HepG2 (cell line): ENCODE data around the gene HDHD3. TPM values are rescaled to one million over a fixed set of nuclear protein-coding genes. Genes with fewer than 3 reads are reported as not detected.

Experiments
- GATAD1 ChIP-seq: IDR thresholded peaks from 2 replicates; pipeline ENCODE4 v1.6.1; 2016; ENCODE audit warnings: missing genetic modification reagents, missing compliant biosample characterization
- PAWR ChIP-seq: sonication (generic); formaldehyde crosslinking; IDR thresholded peaks from 2 replicates; pipeline ENCODE4 v1.4.0; 2020; ENCODE audit warnings: missing genetic modification reagents, mild to moderate bottlenecking, borderline replicate concordance
- SMARCE1 ChIP-seq: fragments of 450-650 bp; IDR thresholded peaks from 2 replicates; pipeline ENCODE4 v1.6.1; 2017; ENCODE audit warnings: borderline replicate concordance
- SMYD3 ChIP-seq: sonication (generic); formaldehyde crosslinking; IDR thresholded peaks from 2 replicates; pipeline ENCODE4 v1.8.1; 2023; ENCODE audit warnings: mild to moderate bottlenecking, missing genetic modification reagents
- ZNF3 ChIP-seq: IDR thresholded peaks from 2 replicates; pipeline ENCODE4 v1.7.0; 2017; ENCODE audit warnings: inconsistent platforms
- ZNF768 ChIP-seq: sonication (generic); formaldehyde crosslinking; IDR thresholded peaks from 2 replicates; pipeline ENCODE4 v1.4.0; 2020; ENCODE audit warnings: missing genetic modification reagents
- polyA plus RNA-seq, 8 experiments: library from polyadenylated mRNA; depleted of rRNA in 3 of 8; stranded (reverse) in 7 of 8; unstranded in 1 of 8; fragments of >200 nt; fragmentation: Illumina TruSeq in 4 of 8; extraction: Trizol in 4 of 8; gene quantifications; 2 replicates each; pipeline versions ENCODE4 v1.2.1 to v1.2.3, GENCODE V29; 2011 to 2016; ENCODE audit warnings: low read depth in 4 of 8, missing spikeins in 1 of 8, mixed read lengths in 1 of 8; ENCODE audit not compliant: insufficient read depth in 1 of 8
- total RNA-seq, 5 experiments: library from RNA; depleted of rRNA; stranded (reverse); fragments of >200 nt; fragmentation: Illumina TruSeq; extraction: Trizol; gene quantifications; 2 replicates each; pipeline ENCODE4 v1.2.3, GENCODE V29; 2016; ENCODE audit warnings: low read depth in 1 of 5
- TF ChIP-seq, protein P1 (sequence below): sonication (generic); formaldehyde crosslinking; IDR thresholded peaks from 2 replicates; pipeline ENCODE4 v1.5.0; 2020; ENCODE audit warnings: mild to moderate bottlenecking, missing genetic modification reagents, borderline replicate concordance
- TF ChIP-seq, protein P2 (sequence below): sonication (generic); formaldehyde crosslinking; IDR thresholded peaks from 2 replicates; pipeline ENCODE4 v1.4.0; 2020; ENCODE audit warnings: mild to moderate bottlenecking, missing genetic modification reagents
- TF ChIP-seq, protein P3 (sequence below): sonication (generic); formaldehyde crosslinking; IDR thresholded peaks from 2 replicates; pipeline ENCODE4 v1.8.1; 2022; ENCODE audit warnings: low read depth, mild to moderate bottlenecking, missing genetic modification reagents
- TF ChIP-seq, protein P4 (sequence below): sonication (generic); formaldehyde crosslinking; conservative IDR thresholded peaks from 2 replicates; pipeline ENCODE4 v1.4.0; 2020; ENCODE audit warnings: mild to moderate bottlenecking, missing genetic modification reagents, moderate library complexity

HDHD3 gene
- total and polyA plus RNA-seq, 2 of the 13 experiments (the other 11 are each of a cell fraction or from before 2014, with no cell fraction given): 23.1 to 38.5 TPM

DNA sequence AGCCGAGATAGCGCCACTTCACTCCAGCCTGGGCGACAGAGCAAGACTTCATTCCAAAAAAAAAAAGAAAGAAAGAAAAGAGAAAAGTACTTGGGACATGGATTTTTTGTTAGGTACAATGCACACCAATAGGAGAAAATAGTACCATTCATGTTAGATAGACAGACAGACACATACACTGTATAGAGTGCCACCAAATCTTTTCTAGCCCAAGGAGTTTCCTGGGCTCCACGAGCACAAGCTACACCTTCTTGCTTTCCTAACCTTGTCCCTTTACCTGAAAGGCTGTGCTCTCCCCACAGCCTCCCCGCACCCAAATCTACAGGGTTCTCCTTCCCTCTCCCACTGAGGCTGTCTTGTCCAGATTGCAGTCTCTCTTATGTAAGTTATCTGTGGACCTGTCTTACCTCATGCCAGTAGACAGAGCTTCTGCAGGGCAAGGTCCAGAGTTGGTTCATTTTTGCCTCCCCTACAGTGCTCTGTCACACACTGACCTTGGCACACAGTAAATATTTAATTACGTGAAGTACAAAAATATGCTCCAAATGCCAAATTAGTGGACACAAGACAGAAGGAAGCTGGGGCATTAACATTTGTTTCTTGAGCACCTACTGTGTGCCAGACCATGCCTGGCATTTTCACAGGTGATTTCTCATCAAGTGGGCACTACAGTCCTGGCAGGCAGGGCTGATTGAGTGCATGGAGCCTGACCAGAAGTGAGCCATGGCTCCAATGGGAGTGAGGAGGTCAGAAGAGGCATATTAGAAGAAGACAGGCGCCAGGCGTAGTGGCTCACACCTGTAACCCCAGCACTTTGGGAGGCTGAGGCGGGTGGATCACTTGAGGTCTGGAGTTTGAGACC, 18.4 kb upstream of the HDHD3 start (continued):
- TF ChIP-seq GATAD1 (CRISPR knock-in tag) (peak; percentile 73), ZNF3 (CRISPR knock-in tag) (peak; percentile 44; the same call in 1 of the 2 replicates), ZNF768 (no peak), SMYD3 (CRISPR knock-in tag) (peak; percentile 58; the same call in 1 of the 2 replicates), SMARCE1 (no peak), PAWR (no peak)
- TF ChIP-seq, protein P1, sequence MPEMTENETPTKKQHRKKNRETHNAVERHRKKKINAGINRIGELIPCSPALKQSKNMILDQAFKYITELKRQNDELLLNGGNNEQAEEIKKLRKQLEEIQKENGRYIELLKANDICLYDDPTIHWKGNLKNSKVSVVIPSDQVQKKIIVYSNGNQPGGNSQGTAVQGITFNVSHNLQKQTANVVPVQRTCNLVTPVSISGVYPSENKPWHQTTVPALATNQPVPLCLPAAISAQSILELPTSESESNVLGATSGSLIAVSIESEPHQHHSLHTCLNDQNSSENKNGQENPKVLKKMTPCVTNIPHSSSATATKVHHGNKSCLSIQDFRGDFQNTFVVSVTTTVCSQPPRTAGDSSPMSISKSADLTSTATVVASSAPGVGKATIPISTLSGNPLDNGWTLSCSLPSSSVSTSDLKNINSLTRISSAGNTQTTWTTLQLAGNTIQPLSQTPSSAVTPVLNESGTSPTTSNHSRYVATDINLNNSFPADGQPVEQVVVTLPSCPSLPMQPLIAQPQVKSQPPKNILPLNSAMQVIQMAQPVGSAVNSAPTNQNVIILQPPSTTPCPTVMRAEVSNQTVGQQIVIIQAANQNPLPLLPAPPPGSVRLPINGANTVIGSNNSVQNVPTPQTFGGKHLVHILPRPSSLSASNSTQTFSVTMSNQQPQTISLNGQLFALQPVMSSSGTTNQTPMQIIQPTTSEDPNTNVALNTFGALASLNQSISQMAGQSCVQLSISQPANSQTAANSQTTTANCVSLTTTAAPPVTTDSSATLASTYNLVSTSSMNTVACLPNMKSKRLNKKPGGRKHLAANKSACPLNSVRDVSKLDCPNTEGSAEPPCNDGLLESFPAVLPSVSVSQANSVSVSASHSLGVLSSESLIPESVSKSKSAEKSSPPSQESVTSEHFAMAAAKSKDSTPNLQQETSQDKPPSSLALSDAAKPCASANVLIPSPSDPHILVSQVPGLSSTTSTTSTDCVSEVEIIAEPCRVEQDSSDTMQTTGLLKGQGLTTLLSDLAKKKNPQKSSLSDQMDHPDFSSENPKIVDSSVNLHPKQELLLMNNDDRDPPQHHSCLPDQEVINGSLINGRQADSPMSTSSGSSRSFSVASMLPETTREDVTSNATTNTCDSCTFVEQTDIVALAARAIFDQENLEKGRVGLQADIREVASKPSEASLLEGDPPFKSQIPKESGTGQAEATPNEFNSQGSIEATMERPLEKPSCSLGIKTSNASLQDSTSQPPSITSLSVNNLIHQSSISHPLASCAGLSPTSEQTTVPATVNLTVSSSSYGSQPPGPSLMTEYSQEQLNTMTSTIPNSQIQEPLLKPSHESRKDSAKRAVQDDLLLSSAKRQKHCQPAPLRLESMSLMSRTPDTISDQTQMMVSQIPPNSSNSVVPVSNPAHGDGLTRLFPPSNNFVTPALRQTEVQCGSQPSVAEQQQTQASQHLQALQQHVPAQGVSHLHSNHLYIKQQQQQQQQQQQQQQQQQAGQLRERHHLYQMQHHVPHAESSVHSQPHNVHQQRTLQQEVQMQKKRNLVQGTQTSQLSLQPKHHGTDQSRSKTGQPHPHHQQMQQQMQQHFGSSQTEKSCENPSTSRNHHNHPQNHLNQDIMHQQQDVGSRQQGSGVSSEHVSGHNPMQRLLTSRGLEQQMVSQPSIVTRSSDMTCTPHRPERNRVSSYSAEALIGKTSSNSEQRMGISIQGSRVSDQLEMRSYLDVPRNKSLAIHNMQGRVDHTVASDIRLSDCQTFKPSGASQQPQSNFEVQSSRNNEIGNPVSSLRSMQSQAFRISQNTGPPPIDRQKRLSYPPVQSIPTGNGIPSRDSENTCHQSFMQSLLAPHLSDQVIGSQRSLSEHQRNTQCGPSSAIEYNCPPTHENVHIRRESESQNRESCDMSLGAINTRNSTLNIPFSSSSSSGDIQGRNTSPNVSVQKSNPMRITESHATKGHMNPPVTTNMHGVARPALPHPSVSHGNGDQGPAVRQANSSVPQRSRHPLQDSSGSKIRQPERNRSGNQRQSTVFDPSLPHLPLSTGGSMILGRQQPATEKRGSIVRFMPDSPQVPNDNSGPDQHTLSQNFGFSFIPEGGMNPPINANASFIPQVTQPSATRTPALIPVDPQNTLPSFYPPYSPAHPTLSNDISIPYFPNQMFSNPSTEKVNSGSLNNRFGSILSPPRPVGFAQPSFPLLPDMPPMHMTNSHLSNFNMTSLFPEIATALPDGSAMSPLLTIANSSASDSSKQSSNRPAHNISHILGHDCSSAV (CRISPR knock-in tag): no peak
- TF ChIP-seq, protein P2, sequence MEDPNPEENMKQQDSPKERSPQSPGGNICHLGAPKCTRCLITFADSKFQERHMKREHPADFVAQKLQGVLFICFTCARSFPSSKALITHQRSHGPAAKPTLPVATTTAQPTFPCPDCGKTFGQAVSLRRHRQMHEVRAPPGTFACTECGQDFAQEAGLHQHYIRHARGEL: no peak
- TF ChIP-seq, protein P3, sequence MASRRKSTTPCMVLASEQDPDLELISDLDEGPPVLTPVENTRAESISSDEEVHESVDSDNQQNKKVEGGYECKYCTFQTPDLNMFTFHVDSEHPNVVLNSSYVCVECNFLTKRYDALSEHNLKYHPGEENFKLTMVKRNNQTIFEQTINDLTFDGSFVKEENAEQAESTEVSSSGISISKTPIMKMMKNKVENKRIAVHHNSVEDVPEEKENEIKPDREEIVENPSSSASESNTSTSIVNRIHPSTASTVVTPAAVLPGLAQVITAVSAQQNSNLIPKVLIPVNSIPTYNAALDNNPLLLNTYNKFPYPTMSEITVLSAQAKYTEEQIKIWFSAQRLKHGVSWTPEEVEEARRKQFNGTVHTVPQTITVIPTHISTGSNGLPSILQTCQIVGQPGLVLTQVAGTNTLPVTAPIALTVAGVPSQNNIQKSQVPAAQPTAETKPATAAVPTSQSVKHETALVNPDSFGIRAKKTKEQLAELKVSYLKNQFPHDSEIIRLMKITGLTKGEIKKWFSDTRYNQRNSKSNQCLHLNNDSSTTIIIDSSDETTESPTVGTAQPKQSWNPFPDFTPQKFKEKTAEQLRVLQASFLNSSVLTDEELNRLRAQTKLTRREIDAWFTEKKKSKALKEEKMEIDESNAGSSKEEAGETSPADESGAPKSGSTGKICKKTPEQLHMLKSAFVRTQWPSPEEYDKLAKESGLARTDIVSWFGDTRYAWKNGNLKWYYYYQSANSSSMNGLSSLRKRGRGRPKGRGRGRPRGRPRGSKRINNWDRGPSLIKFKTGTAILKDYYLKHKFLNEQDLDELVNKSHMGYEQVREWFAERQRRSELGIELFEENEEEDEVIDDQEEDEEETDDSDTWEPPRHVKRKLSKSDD (CRISPR knock-in tag): no peak
- TF ChIP-seq, protein P4, sequence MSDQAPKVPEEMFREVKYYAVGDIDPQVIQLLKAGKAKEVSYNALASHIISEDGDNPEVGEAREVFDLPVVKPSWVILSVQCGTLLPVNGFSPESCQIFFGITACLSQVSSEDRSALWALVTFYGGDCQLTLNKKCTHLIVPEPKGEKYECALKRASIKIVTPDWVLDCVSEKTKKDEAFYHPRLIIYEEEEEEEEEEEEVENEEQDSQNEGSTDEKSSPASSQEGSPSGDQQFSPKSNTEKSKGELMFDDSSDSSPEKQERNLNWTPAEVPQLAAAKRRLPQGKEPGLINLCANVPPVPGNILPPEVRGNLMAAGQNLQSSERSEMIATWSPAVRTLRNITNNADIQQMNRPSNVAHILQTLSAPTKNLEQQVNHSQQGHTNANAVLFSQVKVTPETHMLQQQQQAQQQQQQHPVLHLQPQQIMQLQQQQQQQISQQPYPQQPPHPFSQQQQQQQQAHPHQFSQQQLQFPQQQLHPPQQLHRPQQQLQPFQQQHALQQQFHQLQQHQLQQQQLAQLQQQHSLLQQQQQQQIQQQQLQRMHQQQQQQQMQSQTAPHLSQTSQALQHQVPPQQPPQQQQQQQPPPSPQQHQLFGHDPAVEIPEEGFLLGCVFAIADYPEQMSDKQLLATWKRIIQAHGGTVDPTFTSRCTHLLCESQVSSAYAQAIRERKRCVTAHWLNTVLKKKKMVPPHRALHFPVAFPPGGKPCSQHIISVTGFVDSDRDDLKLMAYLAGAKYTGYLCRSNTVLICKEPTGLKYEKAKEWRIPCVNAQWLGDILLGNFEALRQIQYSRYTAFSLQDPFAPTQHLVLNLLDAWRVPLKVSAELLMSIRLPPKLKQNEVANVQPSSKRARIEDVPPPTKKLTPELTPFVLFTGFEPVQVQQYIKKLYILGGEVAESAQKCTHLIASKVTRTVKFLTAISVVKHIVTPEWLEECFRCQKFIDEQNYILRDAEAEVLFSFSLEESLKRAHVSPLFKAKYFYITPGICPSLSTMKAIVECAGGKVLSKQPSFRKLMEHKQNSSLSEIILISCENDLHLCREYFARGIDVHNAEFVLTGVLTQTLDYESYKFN: peak; percentile 97
